Left forelimb (tissue), 1 donor: ENCODE results near the gene PALB2.
A peak's percentile ranks its signal among the peaks of the same experiment; 100 is the strongest.

ENCODE experiments used
- DNase-seq: peaks from one replicate; pipeline ENCODE4 v3.0.0-alpha.2; 2018; ENCODE audit warnings: low spot score

The PALB2 gene

GRCh38 chr16:23640931-23641765 lies at the start of gene PALB2, which contains the start of gene DCTN5:
Gene PALB2, minus strand, starts transcription at chr16:23641310. Its CDS starts 153 bp downstream, at chr16:23641157.
Gene DCTN5, plus strand, starts transcription at chr16:23641466. Its CDS starts 77 bp downstream, at chr16:23641543.
- peak; percentile 94 for DNase-seq

GRCh38 chr16:23689442-23690187 lies 48.5 kb upstream of the PALB2 start:
- DNase-seq, result no peak

DNA sequence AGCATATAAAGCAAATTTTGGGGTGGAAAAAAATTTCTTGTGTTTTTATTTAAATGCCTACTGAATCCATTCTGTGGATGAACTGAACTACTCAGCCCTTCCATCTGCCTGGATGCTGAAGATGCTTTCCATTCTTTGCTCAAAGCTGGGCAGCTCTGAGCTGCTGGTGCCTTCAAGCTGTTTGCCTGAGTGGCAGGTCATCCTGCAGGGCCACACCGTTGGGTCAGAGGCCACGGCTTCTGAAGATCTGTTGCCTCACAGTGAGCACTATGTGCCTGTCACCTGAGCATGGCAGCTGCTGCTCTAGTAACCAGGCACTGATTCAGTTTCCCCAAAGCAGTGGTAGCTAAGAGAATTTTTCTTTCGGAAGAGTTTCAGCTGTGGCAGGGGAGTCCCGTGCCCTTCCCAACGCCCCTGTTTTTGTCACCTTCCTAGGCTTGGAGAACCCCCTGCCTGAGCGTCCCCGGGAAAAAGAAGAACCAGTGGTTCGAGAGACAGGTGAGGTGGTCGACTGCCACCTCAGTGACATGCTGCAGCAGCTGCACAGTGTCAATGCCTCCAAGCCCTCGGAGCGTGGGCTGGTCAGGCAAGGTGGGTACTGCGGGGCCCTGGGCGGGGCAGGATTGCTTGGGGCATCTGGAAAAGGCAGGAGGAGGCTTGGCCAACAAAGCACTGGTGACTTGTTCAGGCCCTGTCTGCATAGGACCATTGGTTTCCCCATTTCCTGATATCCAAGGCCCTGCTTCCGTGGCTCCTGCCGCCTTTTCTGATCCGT lies 46.1 kb upstream of the PALB2 start:
- DNase-seq, result no peak

GRCh38 chr16:23683487-23683886 lies 42.4 kb upstream of the PALB2 start:
- no peak for DNase-seq

DNA sequence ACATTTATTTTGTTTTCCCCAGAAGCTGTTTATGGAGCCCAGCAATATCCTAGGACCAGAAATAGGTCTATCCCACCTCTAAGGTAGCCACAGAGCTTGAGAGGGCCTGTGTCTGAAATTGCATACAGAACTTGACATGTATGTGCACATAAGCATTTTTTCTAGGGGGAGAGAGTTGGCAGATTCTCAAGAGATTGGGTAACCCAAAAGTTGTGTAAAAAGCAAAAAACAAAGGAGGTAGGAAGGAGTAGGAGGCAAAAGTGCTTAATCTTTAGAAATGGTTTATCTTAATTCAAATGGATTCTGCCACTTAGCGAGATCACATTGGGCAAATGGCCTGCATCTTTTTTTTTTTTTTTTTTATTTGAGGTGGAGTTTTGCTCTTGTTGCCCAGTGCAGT lies 41.1 kb upstream of the PALB2 start:
- no peak for DNase-seq

DNA sequence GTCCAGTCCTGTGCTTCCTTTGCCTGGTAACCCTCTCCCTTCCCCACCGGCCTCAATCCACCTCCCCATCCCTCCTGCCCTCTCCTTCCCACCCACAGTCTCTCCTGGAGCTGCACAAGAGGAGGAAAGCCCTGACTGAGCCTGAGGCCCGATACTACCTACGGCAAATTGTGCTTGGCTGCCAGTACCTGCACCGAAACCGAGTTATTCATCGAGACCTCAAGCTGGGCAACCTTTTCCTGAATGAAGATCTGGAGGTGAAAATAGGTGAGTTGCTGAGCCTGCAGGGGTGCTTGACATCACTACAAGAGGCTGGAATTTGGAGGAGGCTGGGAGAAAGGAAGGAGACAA lies 38.9 kb upstream of the PALB2 start:
- DNase-seq, result no peak

DNA sequence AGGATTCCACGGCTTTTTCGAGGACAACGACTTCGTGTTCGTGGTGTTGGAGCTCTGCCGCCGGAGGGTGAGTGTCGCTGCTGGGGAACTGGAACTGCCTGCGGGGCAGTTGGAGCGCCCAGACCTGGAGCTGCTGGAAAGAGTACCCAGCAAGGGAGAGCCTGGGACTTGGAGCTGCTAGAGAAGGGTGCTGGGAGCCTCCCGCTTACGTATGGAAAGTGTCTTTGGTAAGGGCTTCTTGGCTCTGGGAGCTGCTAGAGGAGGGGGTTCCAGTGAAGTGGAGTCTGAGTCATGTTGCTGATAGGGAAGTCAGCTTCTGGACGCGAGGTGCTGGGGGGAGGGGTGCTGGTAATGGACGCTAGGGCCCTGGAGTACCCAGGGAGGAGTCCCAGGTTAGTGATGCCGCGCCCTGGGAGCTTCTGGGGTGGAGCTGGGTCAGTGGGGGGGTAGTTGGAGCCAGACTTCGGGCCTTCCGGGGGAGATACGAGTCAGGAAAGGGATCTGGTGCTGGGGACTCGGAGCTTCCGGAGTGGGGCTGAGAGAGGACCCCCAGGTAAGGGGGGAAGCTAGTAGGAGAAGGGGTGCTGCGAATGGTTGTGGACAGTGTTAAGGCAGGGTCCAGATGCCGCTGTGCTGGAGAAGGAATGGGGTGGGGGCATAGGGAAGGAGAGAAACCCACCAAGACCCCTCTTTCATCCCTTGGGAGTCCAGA lies 38.3 kb upstream of the PALB2 start:
- no peak for DNase-seq

DNA sequence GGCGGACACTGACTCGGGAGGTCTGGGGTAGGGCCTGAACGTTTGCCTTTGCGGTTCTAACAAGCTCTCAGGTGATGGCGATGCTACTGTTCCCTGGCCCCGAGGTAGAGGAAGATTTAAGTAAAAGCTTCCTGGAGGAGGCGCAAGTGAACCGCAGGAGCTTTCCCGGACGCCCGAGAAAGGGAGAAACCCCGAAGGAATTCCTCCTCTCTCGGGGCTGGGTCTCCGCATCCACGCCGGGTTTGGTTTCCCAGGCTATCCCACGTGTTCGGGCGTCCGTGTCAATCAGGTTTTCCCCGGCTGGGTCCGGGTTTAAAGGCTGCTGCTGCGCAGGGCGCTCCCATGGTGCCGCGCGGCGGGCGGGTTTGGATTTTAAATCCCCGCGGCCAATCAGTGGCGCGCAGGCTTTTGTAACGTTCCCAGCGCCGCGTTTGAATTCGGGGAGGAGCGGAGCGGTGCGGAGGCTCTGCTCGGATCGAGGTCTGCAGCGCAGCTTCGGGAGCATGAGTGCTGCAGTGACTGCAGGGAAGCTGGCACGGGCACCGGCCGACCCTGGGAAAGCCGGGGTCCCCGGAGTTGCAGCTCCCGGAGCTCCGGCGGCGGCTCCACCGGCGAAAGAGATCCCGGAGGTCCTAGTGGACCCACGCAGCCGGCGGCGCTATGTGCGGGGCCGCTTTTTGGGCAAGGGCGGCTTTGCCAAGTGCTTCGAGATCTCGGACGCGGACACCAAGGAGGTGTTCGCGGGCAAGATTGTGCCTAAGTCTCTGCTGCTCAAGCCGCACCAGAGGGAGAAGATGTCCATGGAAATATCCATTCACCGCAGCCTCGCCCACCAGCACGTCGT lies 37.5 kb upstream of the PALB2 start, which contains the start of gene PLK1:
PLK1 (plus strand) TSS at position 460 of the 844 bp plus-strand sequence; CDS start at position 504, 44 bp downstream.
- DNase-seq, result peak; percentile 88

DNA sequence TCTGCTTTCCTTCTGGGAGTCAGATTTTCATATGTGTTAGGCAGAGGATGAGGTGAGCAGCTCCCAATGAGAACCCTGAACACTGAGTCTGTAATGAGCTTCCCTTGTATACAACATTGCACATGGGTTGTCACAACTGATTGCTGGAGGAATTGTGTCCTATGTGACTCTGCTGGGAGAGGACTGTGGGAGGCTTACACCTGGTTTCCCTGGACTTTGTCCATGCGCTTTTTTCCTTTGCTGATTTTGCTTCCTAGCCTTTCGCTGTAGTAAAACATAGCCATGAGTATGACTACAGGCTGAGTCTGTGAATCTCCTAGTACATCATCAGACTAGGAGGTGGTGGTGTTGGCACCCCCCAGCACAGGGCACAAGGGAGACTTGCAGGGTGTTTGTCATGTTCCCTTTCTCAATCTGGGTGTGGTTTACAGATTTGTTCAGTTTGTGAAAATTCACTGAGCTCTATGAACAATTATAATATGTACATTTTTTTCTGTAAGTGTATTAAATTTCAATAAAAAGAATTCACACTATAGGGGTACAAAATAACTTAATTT lies 35.9 kb upstream of the PALB2 start:
- DNase-seq, result no peak

DNA sequence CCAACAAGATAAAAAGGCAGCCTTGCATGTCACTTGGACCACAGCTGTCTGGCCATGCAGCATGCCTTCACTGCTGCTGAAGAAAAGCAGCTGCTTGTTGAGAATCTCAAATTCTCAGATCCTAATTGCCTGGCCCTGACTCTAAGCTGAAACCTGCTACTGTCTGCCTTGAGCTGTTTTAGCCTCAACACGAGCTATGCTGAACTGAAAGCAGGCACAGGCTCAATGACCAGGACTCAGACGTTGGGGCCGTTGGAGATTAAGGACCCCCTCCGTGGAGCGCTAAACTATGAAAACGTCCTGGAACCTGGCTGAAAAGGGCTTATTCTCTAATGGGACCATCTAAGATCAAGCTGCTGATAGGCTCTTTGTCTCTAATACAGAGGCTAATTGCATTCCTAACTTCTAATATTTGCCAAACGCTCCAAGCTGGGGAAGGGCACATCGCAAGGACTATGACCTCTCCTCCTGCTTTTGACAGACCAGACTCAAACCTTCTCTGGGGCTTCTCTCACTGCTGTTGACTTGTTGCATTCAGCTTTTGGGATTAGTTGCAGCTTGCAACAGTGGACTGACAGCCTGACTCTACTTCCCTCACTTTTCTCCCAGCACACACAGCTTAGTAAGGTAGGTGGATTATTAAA lies 33.0 kb upstream of the PALB2 start:
- no peak for DNase-seq

- DNase-seq, result no peak
Measured at GRCh38 chr16:23670137-23670776, 29.1 kb upstream of the PALB2 start.

DNA sequence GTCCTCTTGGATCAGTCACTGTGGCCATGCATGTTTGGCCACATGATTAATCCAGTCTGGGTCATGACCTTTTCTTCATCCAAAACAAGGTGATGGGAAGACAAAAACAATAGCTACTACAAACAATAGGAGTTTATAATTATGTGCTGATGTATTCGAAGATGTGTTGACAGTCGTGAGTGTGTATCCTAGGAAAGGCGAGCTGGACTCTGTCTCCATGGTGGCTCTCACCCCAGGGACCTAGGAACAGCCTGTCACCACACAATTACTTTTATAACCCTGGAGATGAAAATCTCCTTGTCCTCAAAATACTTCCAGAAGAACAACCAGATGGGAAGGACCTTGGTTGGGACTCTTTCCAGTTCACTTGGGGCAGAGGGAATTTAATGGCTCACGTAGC lies 27.8 kb upstream of the PALB2 start:
- no peak for DNase-seq

- DNase-seq, result no peak
Measured at GRCh38 chr16:23668225-23668624, 27.1 kb upstream of the PALB2 start.

DNA sequence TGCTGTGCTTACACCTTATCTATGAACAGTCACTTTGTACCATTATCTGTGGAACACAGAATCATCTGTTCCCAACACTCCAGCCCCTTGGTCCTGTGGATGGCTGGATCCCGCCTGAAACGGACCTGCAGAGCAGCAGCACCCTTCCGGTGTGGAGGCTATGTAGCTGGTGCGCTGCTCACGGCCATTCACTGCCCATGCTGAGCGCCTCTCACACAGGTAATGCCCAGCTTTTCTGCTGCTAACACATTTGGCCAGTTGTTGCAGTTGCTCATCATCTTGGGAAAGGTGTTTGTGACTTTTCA lies 26.2 kb upstream of the PALB2 start:
- DNase-seq, result no peak

- DNase-seq, result no peak
Measured at GRCh38 chr16:23666571-23667354, 25.7 kb upstream of the PALB2 start.

GRCh38 chr16:23663918-23664317 lies 22.8 kb upstream of the PALB2 start:
- no peak for DNase-seq

DNA sequence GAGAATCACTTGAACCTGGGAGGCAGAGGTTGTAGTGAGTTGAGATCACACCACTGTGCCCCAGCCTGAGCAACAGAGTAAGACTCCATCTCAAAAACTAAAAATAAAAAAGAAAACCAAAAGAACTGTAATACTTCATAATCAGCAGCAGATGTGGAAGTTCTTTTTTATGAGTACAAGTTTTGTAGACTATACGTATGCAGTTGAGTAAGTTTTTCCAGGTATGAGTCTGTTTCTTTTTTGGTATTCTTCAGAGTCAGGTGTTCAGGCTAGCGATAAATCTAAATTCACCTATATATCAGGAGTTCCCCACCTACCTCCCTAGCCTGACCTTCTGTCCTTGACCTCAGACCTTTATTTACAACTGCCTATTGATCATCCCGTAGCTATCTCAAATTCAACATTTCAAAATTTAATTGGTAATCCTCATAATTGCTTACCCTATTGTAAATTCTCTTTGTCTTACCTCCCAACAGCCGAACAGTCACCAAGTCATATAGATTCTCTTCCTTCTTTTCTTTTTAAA lies 10.9 kb upstream of the PALB2 start:
- DNase-seq, result no peak

DNA sequence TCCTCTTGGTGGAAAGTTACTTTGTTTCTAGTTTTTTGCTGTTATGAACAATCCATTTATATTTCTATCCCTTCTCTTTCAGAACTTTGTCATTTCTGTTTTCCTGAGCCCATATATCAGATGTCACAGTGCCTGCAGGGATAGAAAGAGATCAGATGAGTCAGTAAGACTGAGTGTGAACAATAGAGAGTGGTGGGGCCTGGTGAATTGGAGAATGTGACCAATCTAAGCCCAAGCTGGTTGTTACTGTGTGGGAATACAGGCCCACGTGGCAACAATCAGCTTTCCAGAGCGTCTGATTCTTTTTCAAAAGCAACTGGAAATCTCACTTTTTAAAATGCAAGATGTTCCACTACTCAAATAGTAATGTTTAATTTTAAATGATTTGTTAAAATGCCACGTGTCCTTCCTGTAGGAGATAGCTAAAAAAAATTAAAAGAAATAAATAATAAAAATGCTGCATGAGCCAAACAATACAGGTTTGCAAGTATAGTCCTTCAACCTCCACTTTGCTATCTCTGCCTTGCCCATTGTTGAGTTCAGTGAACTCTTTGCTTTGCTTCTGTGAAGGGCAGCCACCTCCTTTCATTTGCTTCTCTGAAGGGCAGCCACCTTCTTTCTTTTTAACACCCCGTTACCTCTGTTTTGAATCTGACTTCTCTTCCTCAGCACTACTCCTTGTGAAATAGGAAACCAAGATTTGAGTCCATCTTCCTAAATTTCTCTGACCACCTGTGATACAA lies 9.7 kb upstream of the PALB2 start:
- DNase-seq, result no peak
